Measurements from ENCODE around the gene VPS4A. TPM values are rescaled to one million over a fixed set of nuclear protein-coding genes. Genes with fewer than 3 reads are reported as not detected.
"Not testable (repeated sequence)": the region's sequence is repeated elsewhere in the genome, so short reads cannot be mapped to it uniquely, and the experiment has no call there.

The VPS4A gene
- total RNA-seq, 1 donor from 2014 or later = 28.9 TPM

GRCh38 chr16:69285240-69285639 is 25.9 kb upstream of the VPS4A start:
- Mint-ChIP-seq H3K9me3 (ENCODE audit: unreplicated experiment) (no peaks in the 10 kb centered on the region), H3K36me3 (ENCODE audit: low read depth, unreplicated experiment) (peaks cover 10% of the 10 kb centered on the region), H3K27me3 (ENCODE audit: low read depth, unreplicated experiment) (no peaks in the 10 kb centered on the region), H3K4me1 (ENCODE audit: low read depth, unreplicated experiment) (peaks cover 2% of the 10 kb centered on the region), H3K27ac (ENCODE audit: unreplicated experiment) (no peak overlapping the region), H3K4me3 (ENCODE audit: unreplicated experiment) (no peak overlapping the region)
- no peaks in the 10 kb centered on the region for H3K79me2 ChIP-seq (ENCODE audit: insufficient read depth, low read length)
- FAIRE-seq (no peak), DNase-seq (ENCODE audit: low read depth) (no peak)
- peaks cover 10% of the 10 kb centered on the region for H3K36me3 ChIP-seq (ENCODE audit: insufficient read depth, low read length)
- H3K9me3 ChIP-seq (ENCODE audit: insufficient read depth, low read depth, low read length) = no peaks in the 10 kb centered on the region
- H2AFZ ChIP-seq (ENCODE audit: low read depth, low read length) = no peak overlapping the region
- H3K9ac ChIP-seq (ENCODE audit: low read length) = no peak overlapping the region
- H3K4me3 ChIP-seq (ENCODE audit: insufficient read depth, low read depth, low read length) = no peak overlapping the region
- no peak overlapping the region for H3K27ac ChIP-seq (ENCODE audit: low read depth, low read length)
- H4K20me1 ChIP-seq (ENCODE audit: insufficient read depth, low read length) = peaks cover 3% of the 10 kb centered on the region
- H3K4me1 ChIP-seq (ENCODE audit: insufficient read depth, low read length) = peaks cover 6% of the 10 kb centered on the region
- TF ChIP-seq EZH2 (IDR thresholded peaks at IDR 0.05; ENCODE audit: insufficient read depth, low read length) = no peak
- TF ChIP-seq, protein P1, sequence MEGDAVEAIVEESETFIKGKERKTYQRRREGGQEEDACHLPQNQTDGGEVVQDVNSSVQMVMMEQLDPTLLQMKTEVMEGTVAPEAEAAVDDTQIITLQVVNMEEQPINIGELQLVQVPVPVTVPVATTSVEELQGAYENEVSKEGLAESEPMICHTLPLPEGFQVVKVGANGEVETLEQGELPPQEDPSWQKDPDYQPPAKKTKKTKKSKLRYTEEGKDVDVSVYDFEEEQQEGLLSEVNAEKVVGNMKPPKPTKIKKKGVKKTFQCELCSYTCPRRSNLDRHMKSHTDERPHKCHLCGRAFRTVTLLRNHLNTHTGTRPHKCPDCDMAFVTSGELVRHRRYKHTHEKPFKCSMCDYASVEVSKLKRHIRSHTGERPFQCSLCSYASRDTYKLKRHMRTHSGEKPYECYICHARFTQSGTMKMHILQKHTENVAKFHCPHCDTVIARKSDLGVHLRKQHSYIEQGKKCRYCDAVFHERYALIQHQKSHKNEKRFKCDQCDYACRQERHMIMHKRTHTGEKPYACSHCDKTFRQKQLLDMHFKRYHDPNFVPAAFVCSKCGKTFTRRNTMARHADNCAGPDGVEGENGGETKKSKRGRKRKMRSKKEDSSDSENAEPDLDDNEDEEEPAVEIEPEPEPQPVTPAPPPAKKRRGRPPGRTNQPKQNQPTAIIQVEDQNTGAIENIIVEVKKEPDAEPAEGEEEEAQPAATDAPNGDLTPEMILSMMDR (IDR thresholded peaks at IDR 0.05; ENCODE audit: insufficient read depth, low read depth, low read length) = no peak
- H3K27me3 ChIP-seq (ENCODE audit: insufficient read depth, low read length) = no peaks in the 10 kb centered on the region
- no peak overlapping the region for H3K4me2 ChIP-seq (ENCODE audit: low read length)

DNA sequence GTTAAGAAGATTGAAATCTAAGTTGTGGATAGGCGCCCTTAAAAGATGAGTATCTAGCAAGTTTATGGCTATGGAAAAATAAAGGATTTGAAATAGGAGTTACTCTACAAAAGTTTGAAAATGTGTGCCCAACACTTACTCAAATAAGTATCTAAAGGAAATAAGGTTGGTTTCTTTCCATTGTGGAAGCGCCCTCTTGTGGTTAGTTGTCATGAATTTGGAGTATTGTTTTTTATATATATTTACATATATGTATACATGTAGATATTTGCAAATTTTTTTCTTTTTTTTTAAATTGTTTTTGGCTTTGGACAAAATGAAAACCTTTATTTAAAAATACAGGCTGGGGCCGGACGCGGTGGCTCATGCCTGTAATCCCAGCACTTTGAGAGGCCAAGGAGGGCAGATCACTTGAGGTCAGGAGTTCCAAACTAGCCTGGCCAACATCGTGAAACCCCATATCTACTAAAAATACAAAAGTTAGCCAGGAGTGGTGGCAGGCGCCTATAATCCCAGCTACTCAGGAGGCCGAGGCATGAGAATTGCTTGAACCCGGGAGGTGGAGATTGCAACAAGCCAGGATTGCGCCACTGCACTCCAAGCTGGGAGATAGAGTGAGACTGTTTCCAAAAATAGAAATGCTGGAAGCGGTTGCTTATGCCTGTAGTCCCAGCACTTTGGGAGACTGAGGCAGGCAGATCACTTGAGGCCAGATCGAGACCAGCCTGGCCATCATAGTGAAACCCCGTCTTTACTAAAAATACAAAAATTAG is 24.0 kb upstream of the VPS4A start:
- Histone ChIP-seq H2AFZ (ENCODE audit: low read depth, low read length) (no peak overlapping the region), H3K79me2 (ENCODE audit: insufficient read depth, low read length) (no peaks in the 10 kb centered on the region), H4K20me1 (ENCODE audit: insufficient read depth, low read length) (peaks cover 3% of the 10 kb centered on the region), H3K9me3 (ENCODE audit: insufficient read depth, low read depth, low read length) (no peaks in the 10 kb centered on the region), H3K4me1 (ENCODE audit: insufficient read depth, low read length) (peaks cover 6% of the 10 kb centered on the region), H3K27ac (ENCODE audit: low read depth, low read length) (no peak overlapping the region), H3K27me3 (ENCODE audit: insufficient read depth, low read length) (no peaks in the 10 kb centered on the region), H3K4me3 (ENCODE audit: insufficient read depth, low read depth, low read length) (no peak overlapping the region), H3K4me2 (ENCODE audit: low read length) (no peak overlapping the region), H3K9ac (ENCODE audit: low read length) (no peak overlapping the region), H3K36me3 (ENCODE audit: insufficient read depth, low read length) (peaks cover 10% of the 10 kb centered on the region)
- Mint-ChIP-seq H3K27ac (ENCODE audit: unreplicated experiment) (no peak overlapping the region), H3K36me3 (ENCODE audit: low read depth, unreplicated experiment) (peaks cover 10% of the 10 kb centered on the region), H3K4me3 (ENCODE audit: unreplicated experiment) (no peak overlapping the region), H3K9me3 (ENCODE audit: unreplicated experiment) (no peaks in the 10 kb centered on the region), H3K4me1 (ENCODE audit: low read depth, unreplicated experiment) (peaks cover 2% of the 10 kb centered on the region), H3K27me3 (ENCODE audit: low read depth, unreplicated experiment) (no peaks in the 10 kb centered on the region)
- DNase-seq (ENCODE audit: low read depth) (peak; percentile 30), FAIRE-seq (no peak)
- TF ChIP-seq, protein P1 (IDR thresholded peaks at IDR 0.05; ENCODE audit: insufficient read depth, low read depth, low read length) = peak; percentile 49
- no peak for TF ChIP-seq EZH2 (IDR thresholded peaks at IDR 0.05; ENCODE audit: insufficient read depth, low read length)

GRCh38 chr16:69291657-69292056 is 19.5 kb upstream of the VPS4A start:
- H3K4me1 Mint-ChIP-seq (ENCODE audit: low read depth, unreplicated experiment); H3K36me3 Mint-ChIP-seq (ENCODE audit: low read depth, unreplicated experiment); FAIRE-seq: not testable (repeated sequence)

More at GRCh38 chr16:69291657-69292056, 19.5 kb upstream of the VPS4A start:
- not testable (repeated sequence) for H2AFZ ChIP-seq (ENCODE audit: low read depth, low read length); H3K27ac Mint-ChIP-seq (ENCODE audit: unreplicated experiment); H3K9me3 ChIP-seq (ENCODE audit: insufficient read depth, low read depth, low read length); H3K9ac ChIP-seq (ENCODE audit: low read length); DNase-seq (ENCODE audit: low read depth); H3K36me3 ChIP-seq (ENCODE audit: insufficient read depth, low read length); H3K27ac ChIP-seq (ENCODE audit: low read depth, low read length); H3K4me3 ChIP-seq (ENCODE audit: insufficient read depth, low read depth, low read length); H3K27me3 ChIP-seq (ENCODE audit: insufficient read depth, low read length); H3K4me3 Mint-ChIP-seq (ENCODE audit: unreplicated experiment); H3K9me3 Mint-ChIP-seq (ENCODE audit: unreplicated experiment); H3K4me1 ChIP-seq (ENCODE audit: insufficient read depth, low read length); H3K79me2 ChIP-seq (ENCODE audit: insufficient read depth, low read length); H3K27me3 Mint-ChIP-seq (ENCODE audit: low read depth, unreplicated experiment); H3K4me2 ChIP-seq (ENCODE audit: low read length); H4K20me1 ChIP-seq (ENCODE audit: insufficient read depth, low read length)

Data from astrocyte (in vitro differentiated cells and primary cell).